Suprapubic skin (tissue), 4 donors: ENCODE measurements around the gene KANK4. TPM values are rescaled to one million over a fixed set of nuclear protein-coding genes. Genes with fewer than 3 reads are reported as not detected.

ENCODE experiments used
- DNase-seq, 2 donors: peaks; one replicate each; pipeline ENCODE4 v3.0.0-alpha.2; 2019; ENCODE audit warnings: low spot score in 2 of 2
- H3K27ac ChIP-seq: fragments of 200-600 bp; sonication (generic); one replicate; pipeline ENCODE4 v1.5.1; 2019
- H3K27me3 ChIP-seq: fragments of 200-600 bp; sonication (generic); one replicate; pipeline ENCODE4 v1.5.1; 2019
- H3K36me3 ChIP-seq: fragments of 200-600 bp; sonication (generic); one replicate; pipeline ENCODE4 v1.5.1; 2019
- H3K4me1 ChIP-seq: fragments of 200-600 bp; sonication (generic); one replicate; pipeline ENCODE4 v1.5.1; 2019
- H3K4me3 ChIP-seq: fragments of 200-600 bp; sonication (generic); one replicate; pipeline ENCODE4 v1.5.1; 2019; ENCODE audit warnings: mild to moderate bottlenecking
- H3K9me3 ChIP-seq: fragments of 200-600 bp; sonication (generic); one replicate; pipeline ENCODE4 v1.5.1; 2019
- CTCF ChIP-seq, 2 donors: fragments of 200-600 bp in 1 of 2; fragments of 450-650 bp in 1 of 2; sonication (generic) in 1 of 2; IDR thresholded peaks; one replicate each; pipeline ENCODE4 v1.5.1; 2016 to 2019; ENCODE audit warnings: antibody characterized with exemption in 2 of 2, mild to moderate bottlenecking in 1 of 2, moderate library complexity in 1 of 2
- EP300 ChIP-seq: sonication (generic); formaldehyde crosslinking; IDR thresholded peaks from one replicate; pipeline ENCODE4 v1.6.1; 2017; ENCODE audit warnings: antibody characterized with exemption
- POLR2A ChIP-seq, 2 donors: fragments of 450-650 bp; IDR thresholded peaks; one replicate each; pipeline ENCODE4 v1.6.1; 2017; ENCODE audit warnings: antibody characterized with exemption in 2 of 2, mild to moderate bottlenecking in 2 of 2, moderate library complexity in 2 of 2
- POLR2AphosphoS5 ChIP-seq, 3 donors: sonication (generic); formaldehyde crosslinking; IDR thresholded peaks; one replicate each; pipeline ENCODE4 v1.6.1; 2017; ENCODE audit warnings: antibody characterized with exemption in 3 of 3
- WGBS: methylation state at CpG from one replicate; pipeline ENCODE4 v1.1.5; 2018; 5-methylcytosine and 5-hydroxymethylcytosine counted together
- total RNA-seq, 4 donors: library from RNA; depleted of rRNA; stranded (reverse); fragments of >200 nt; gene quantifications; one replicate each; pipeline ENCODE4 v1.1.0, GENCODE V29; 2016

The KANK4 gene
- total RNA-seq, 4 donors from 2014 or later = 0.16 to 1.3 (median 0.54) TPM

GRCh38 chr1:62362061-62362917 is 43.1 kb upstream of the KANK4 start:
- WGBS = 33% methylated on average over 11 of the region's 11 CpGs
- H3K36me3 ChIP-seq = no peaks in the 10 kb centered on the region
- no peaks in the 10 kb centered on the region for H3K4me1 ChIP-seq
- no peaks in the 10 kb centered on the region for H3K27me3 ChIP-seq
- TF ChIP-seq EP300 (no peak), CTCF (IDR thresholded peaks at IDR 0.05) (no peak)
- no peak overlapping the region for H3K4me3 ChIP-seq
- no peak for DNase-seq
- H3K27ac ChIP-seq = no peak overlapping the region
- no peaks in the 10 kb centered on the region for H3K9me3 ChIP-seq

- Histone ChIP-seq H3K27ac (no peak overlapping the region), H3K4me3 (no peak overlapping the region), H3K36me3 (no peaks in the 10 kb centered on the region), H3K4me1 (no peaks in the 10 kb centered on the region), H3K27me3 (no peaks in the 10 kb centered on the region), H3K9me3 (no peaks in the 10 kb centered on the region)
- 33% methylated on average over 4 of the region's 4 CpGs for WGBS
- DNase-seq = no peak
- TF ChIP-seq EP300 (no peak), POLR2A (IDR thresholded peaks at IDR 0.05) (no peak), CTCF (IDR thresholded peaks at IDR 0.05) (no peak), POLR2AphosphoS5 (IDR thresholded peaks at IDR 0.05) (no peak)
These were observed 42.2 kb upstream of the KANK4 start for GRCh38 chr1:62361431-62361830.

- no peak for TF ChIP-seq POLR2AphosphoS5 (IDR thresholded peaks at IDR 0.05)
- no peak for TF ChIP-seq POLR2A (IDR thresholded peaks at IDR 0.05)
- TF ChIP-seq CTCF (IDR thresholded peaks at IDR 0.05) = no peak
- TF ChIP-seq EP300 = no peak
- Histone ChIP-seq H3K9me3 (no peaks in the 10 kb centered on the region), H3K4me3 (no peak overlapping the region), H3K27me3 (no peaks in the 10 kb centered on the region), H3K36me3 (no peaks in the 10 kb centered on the region), H3K4me1 (no peaks in the 10 kb centered on the region), H3K27ac (no peak overlapping the region)
- DNase-seq = no peak
- 65% methylated on average over 11 of the region's 11 CpGs for WGBS
These were observed 39.6 kb upstream of the KANK4 start for GRCh38 chr1:62358665-62359373.

GRCh38 chr1:62357916-62358315 is 38.7 kb upstream of the KANK4 start:
- no peaks in the 10 kb centered on the region for H3K9me3 ChIP-seq
- H3K4me3 ChIP-seq = no peak overlapping the region
- no peaks in the 10 kb centered on the region for H3K27me3 ChIP-seq
- no peak for DNase-seq
- 93% methylated on average over 6 of the region's 6 CpGs for WGBS
- H3K4me1 ChIP-seq = no peaks in the 10 kb centered on the region
- no peak overlapping the region for H3K27ac ChIP-seq
- no peak for TF ChIP-seq POLR2A (IDR thresholded peaks at IDR 0.05)
- no peaks in the 10 kb centered on the region for H3K36me3 ChIP-seq

GRCh38 chr1:62356257-62356835 is 37.1 kb upstream of the KANK4 start:
- no peaks in the 10 kb centered on the region for H3K27me3 ChIP-seq
- no peak overlapping the region for H3K27ac ChIP-seq
- no peak for DNase-seq
- H3K4me3 ChIP-seq = no peak overlapping the region
- no peaks in the 10 kb centered on the region for H3K9me3 ChIP-seq
- TF ChIP-seq EP300 (no peak), POLR2A (IDR thresholded peaks at IDR 0.05) (no peak), POLR2AphosphoS5 (IDR thresholded peaks at IDR 0.05) (no peak), CTCF (IDR thresholded peaks at IDR 0.05) (no peak)
- 100% methylated on average over 1 of the region's 1 CpG for WGBS
- no peaks in the 10 kb centered on the region for H3K4me1 ChIP-seq
- H3K36me3 ChIP-seq = no peaks in the 10 kb centered on the region
